Epithelial cell of proximal tubule (primary cell): ENCODE results near the gene RTN1. TPM values are rescaled to one million over a fixed set of nuclear protein-coding genes. Genes with fewer than 3 reads are reported as not detected.

Experiments used
- DNase-seq: peaks from one replicate; pipeline ENCODE4 v3.0.0-alpha.2; 2011; ENCODE audit warnings: low read depth
- H3K4me3 ChIP-seq: 2 replicates; pipeline ENCODE4 v1.5.1; 2011; ENCODE audit warnings: low read depth, mild to moderate bottlenecking, low read length
- CTCF ChIP-seq: conservative IDR thresholded peaks from 2 replicates; pipeline ENCODE4 v1.5.1; 2012; ENCODE audit warnings: low read depth, mild to moderate bottlenecking, low read length
- total RNA-seq: library from RNA; depleted of rRNA; stranded (reverse); fragments of >200 nt; gene quantifications from 2 replicates; pipeline ENCODE4 v1.2.3, GENCODE V29; 2015

Gene RTN1
- total RNA-seq, 1 donor from 2014 or later, result 0.35 TPM

- no peak overlapping the region for H3K4me3 ChIP-seq
- DNase-seq, result no peak
- TF ChIP-seq CTCF, result peak; percentile 45
Measured at GRCh38 chr14:59882957-59883356, 12.4 kb upstream of the RTN1 start.

- peak overlapping the region; percentile 58 for H3K4me3 ChIP-seq
- no peak for TF ChIP-seq CTCF
- DNase-seq, result no peak
Measured at GRCh38 chr14:59871166-59871495, 555 bp upstream of the RTN1 start.

- no peak for TF ChIP-seq CTCF
- no peak for DNase-seq
- H3K4me3 ChIP-seq, result no peak overlapping the region
Measured at GRCh38 chr14:59869381-59870255, 958 bp downstream of the RTN1 start.

GRCh38 chr14:59868021-59868420 lies 2.6 kb downstream of the RTN1 start:
- no peak overlapping the region for H3K4me3 ChIP-seq
- no peak for DNase-seq
- no peak for TF ChIP-seq CTCF

- TF ChIP-seq CTCF, result no peak
Measured at GRCh38 chr14:59863806-59864525, 6.6 kb downstream of the RTN1 start.

GRCh38 chr14:59857328-59857727 lies 13.2 kb downstream of the RTN1 start:
- no peak overlapping the region for H3K4me3 ChIP-seq
- no peak for TF ChIP-seq CTCF
- DNase-seq, result no peak

More at GRCh38 chr14:59863806-59864525, 6.6 kb downstream of the RTN1 start:
- no peak overlapping the region for H3K4me3 ChIP-seq
- DNase-seq, result no peak
